H1 (cell line): ENCODE results near the gene MAP6D1.

ENCODE experiments used
- EZH2 ChIP-seq: fragments of 200-600 bp; sonication (generic); IDR thresholded peaks from 2 replicates; pipeline ENCODE4 v1.7.1; 2012; ENCODE audit warnings: low read depth, mild to moderate bottlenecking, moderate library complexity, low read length, inconsistent platforms; ENCODE audit not compliant: severe bottlenecking
- POLR2A ChIP-seq, 2 experiments: IDR thresholded peaks; 1 replicate in 1 of 2; 2 replicates in 1 of 2; pipeline ENCODE4 v1.6.1; 2011; ENCODE audit warnings: low read depth in 2 of 2, low read length in 2 of 2, mild to moderate bottlenecking in 2 of 2; ENCODE audit errors: control extremely low read depth in 1 of 2
- RAD21 ChIP-seq, 2 experiments: IDR thresholded peaks in 1 of 2; conservative IDR thresholded peaks in 1 of 2; 2 replicates each; pipeline ENCODE4 v1.6.1; 2011; ENCODE audit warnings: low read depth in 2 of 2, low read length in 2 of 2, improper control_type of control experiment in 1 of 2, inconsistent platforms in 1 of 2, mild to moderate bottlenecking in 1 of 2, moderate library complexity in 1 of 2

DNA sequence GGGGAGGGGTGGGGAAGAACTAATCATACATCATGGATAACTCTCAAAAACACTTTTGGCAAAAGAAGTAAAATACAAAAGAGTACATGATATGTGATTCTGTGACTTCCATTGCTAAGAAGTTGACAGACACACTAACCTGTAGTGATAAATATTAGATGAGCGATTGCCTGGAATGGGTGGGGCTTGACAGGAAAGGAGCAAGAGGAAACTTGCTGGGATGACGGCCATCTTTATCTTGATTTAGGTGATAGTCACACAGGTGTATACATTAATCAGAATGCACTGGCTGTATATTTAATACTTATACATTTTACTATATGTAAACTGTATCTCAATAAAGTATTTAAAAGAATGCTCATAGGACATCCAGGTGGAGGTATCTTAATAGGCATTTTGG lies 46.2 kb upstream of the MAP6D1 start:
- TF ChIP-seq RAD21 (IDR thresholded peaks at IDR 0.05 in 1 of 2, conservative IDR thresholded peaks at IDR 0.05 in 1 of 2; ENCODE audit: low read depth in 2 of 2, low read length in 2 of 2) (no peak), EZH2 (no peak), POLR2A (IDR thresholded peaks at IDR 0.05; ENCODE audit: control extremely low read depth in 1 of 2, low read depth in 2 of 2, low read length in 2 of 2) (no peak)
